Liver (tissue), 9 donors: ENCODE results near the gene PTPN9. TPM values are rescaled to one million over a fixed set of nuclear protein-coding genes. Genes with fewer than 3 reads are reported as not detected.

ENCODE experiments used
- DNase-seq: peaks from one replicate; pipeline ENCODE4 v3.0.0-alpha.2; 2017; ENCODE audit warnings: low spot score
- H3K27ac ChIP-seq, 2 donors: one replicate each; pipeline ENCODE4 v1.7.0; 2013; ENCODE audit warnings: inconsistent platforms in 2 of 2, low read length in 2 of 2, control low read depth in 1 of 2, low read depth in 1 of 2, mild to moderate bottlenecking in 1 of 2
- H3K27me3 ChIP-seq, 4 donors: one replicate each; pipeline versions ENCODE4 v1.6.1 to v1.7.0; 2013; ENCODE audit warnings: low read length in 3 of 4, inconsistent platforms in 1 of 4, mild to moderate bottlenecking in 1 of 4, moderate library complexity in 1 of 4; ENCODE audit not compliant: control insufficient read depth in 4 of 4, insufficient read depth in 4 of 4
- H3K36me3 ChIP-seq, 4 donors: one replicate each; pipeline versions ENCODE4 v1.6.1 to v1.7.0; 2013; ENCODE audit warnings: low read length in 3 of 4, mild to moderate bottlenecking in 3 of 4, low read depth in 1 of 4, moderate library complexity in 1 of 4; ENCODE audit not compliant: control insufficient read depth in 4 of 4, insufficient read depth in 3 of 4
- H3K4me1 ChIP-seq, 4 donors: one replicate each; pipeline versions ENCODE4 v1.6.1 to v1.7.0; 2013; ENCODE audit warnings: low read length in 3 of 4, mild to moderate bottlenecking in 3 of 4, moderate library complexity in 1 of 4; ENCODE audit not compliant: control insufficient read depth in 4 of 4, insufficient read depth in 4 of 4
- H3K4me3 ChIP-seq, 3 donors: one replicate each; pipeline versions ENCODE4 v1.6.1 to v1.7.0; 2013; ENCODE audit warnings: low read length in 3 of 3, control low read depth in 1 of 3, low read depth in 1 of 3, mild to moderate bottlenecking in 1 of 3
- H3K9ac ChIP-seq, 2 donors: one replicate each; pipeline ENCODE4 v1.7.0; 2013; ENCODE audit warnings: low read length in 2 of 2, mild to moderate bottlenecking in 2 of 2, moderate library complexity in 2 of 2, control low read depth in 1 of 2, low read depth in 1 of 2
- H3K9me3 ChIP-seq, 4 donors: one replicate each; pipeline versions ENCODE4 v1.6.1 to v1.7.0; 2013; ENCODE audit warnings: low read length in 3 of 4; ENCODE audit not compliant: control insufficient read depth in 4 of 4
- ATF3 ChIP-seq: IDR thresholded peaks from 2 replicates; pipeline ENCODE4 v1.6.1; 2016; ENCODE audit warnings: antibody characterized with exemption
- FOXA1 ChIP-seq: IDR thresholded peaks from 2 replicates; pipeline ENCODE4 v1.6.1; 2016; ENCODE audit warnings: antibody characterized with exemption
- FOXA2 ChIP-seq: IDR thresholded peaks from 2 replicates; pipeline ENCODE4 v1.6.1; 2016; ENCODE audit warnings: antibody characterized with exemption
- GABPA ChIP-seq, 2 donors: IDR thresholded peaks in 1 of 2; conservative IDR thresholded peaks in 1 of 2; 2 replicates each; pipeline ENCODE4 v1.6.1; 2016; ENCODE audit warnings: antibody characterized with exemption in 2 of 2, mild to moderate bottlenecking in 1 of 2, moderate library complexity in 1 of 2
- HNF4A ChIP-seq, 2 donors: conservative IDR thresholded peaks; 2 replicates each; pipeline ENCODE4 v1.6.1; 2016; ENCODE audit warnings: antibody characterized with exemption in 2 of 2, mild to moderate bottlenecking in 2 of 2
- JUND ChIP-seq, 2 donors: IDR thresholded peaks; 2 replicates each; pipeline ENCODE4 v1.6.1; 2016; ENCODE audit warnings: antibody characterized with exemption in 2 of 2
- NR2F2 ChIP-seq: IDR thresholded peaks from 2 replicates; pipeline ENCODE4 v1.6.1; 2016; ENCODE audit warnings: antibody characterized with exemption
- RAD21 ChIP-seq, 2 donors: IDR thresholded peaks; 2 replicates each; pipeline ENCODE4 v1.6.1; 2016; ENCODE audit warnings: antibody characterized with exemption in 2 of 2, mild to moderate bottlenecking in 2 of 2
- RXRA ChIP-seq, 2 donors: IDR thresholded peaks; 2 replicates each; pipeline ENCODE4 v1.6.1; 2017 to 2018; ENCODE audit warnings: antibody characterized with exemption in 2 of 2, mild to moderate bottlenecking in 1 of 2
- YY1 ChIP-seq: IDR thresholded peaks from 2 replicates; pipeline ENCODE4 v1.6.1; 2016; ENCODE audit warnings: antibody characterized with exemption, mild to moderate bottlenecking
- ZBTB33 ChIP-seq: IDR thresholded peaks from 2 replicates; pipeline ENCODE4 v1.6.1; 2016; ENCODE audit warnings: antibody characterized with exemption
- WGBS: extraction: QIAGEN DNeasy Blood & Tissue Kit; methylation state at CpG from one replicate; pipeline ENCODE4 v1.1.7; 2013; 5-methylcytosine and 5-hydroxymethylcytosine counted together
- polyA plus RNA-seq, 2 donors: library from polyadenylated mRNA; stranded (reverse) in 1 of 2; unstranded in 1 of 2; fragments of 200-250 nt in 1 of 2; fragments of >200 nt in 1 of 2; fragmentation: Nextera tagmentation in 1 of 2; extraction: Ambion mirVana in 1 of 2; gene quantifications; one replicate each; pipeline versions ENCODE4 v1.2.1 to v1.2.3, GENCODE V29; 2013 to 2015
- total RNA-seq, 2 donors: library from RNA; depleted of rRNA; stranded (reverse); fragments of >200 nt; gene quantifications; one replicate each; pipeline ENCODE4 v1.2.3, GENCODE V29; 2014
- TF ChIP-seq, protein P1 (sequence below): fragments of 150-350 bp; IDR thresholded peaks from 2 replicates; pipeline ENCODE4 v1.5.1; 2017; ENCODE audit warnings: improper control_type of control experiment, low read depth, low read length; ENCODE audit not compliant: missing input control
- TF ChIP-seq, protein P2 (sequence below): IDR thresholded peaks from 2 replicates; pipeline ENCODE4 v1.6.1; 2016; ENCODE audit warnings: antibody characterized with exemption, mild to moderate bottlenecking
- donor health status: healthy.
- donor health status: healthy.
- donor health status: healthy.
- donor health status: healthy.
- donor health status: healthy.

PTPN9 gene
- total and polyA plus RNA-seq, 4 donors = 5.4 to 14.1 (median 7.5) TPM

- Histone ChIP-seq H3K27ac (no peak overlapping the region), H3K4me1 (peaks cover 0 to 2% (median 0%) of the 10 kb centered on the region in 4 donors), H3K36me3 (peaks cover 4 to 21% (median 19%) of the 10 kb centered on the region in 4 donors), H3K9ac (no peak overlapping the region), H3K9me3 (no peaks in the 10 kb centered on the region), H3K4me3 (no peak overlapping the region), H3K27me3 (no peaks in the 10 kb centered on the region)
- 96% methylated on average over 7 of the region's 7 CpGs for WGBS
- no peak for TF ChIP-seq FOXA1
- no peak for TF ChIP-seq YY1
- no peak for TF ChIP-seq FOXA2
- TF ChIP-seq JUND (IDR thresholded peaks at IDR 0.05) = no peak
- TF ChIP-seq GABPA (IDR thresholded peaks at IDR 0.05 in 1 of 2, conservative IDR thresholded peaks at IDR 0.05 in 1 of 2) = no peak
- TF ChIP-seq, protein P1, sequence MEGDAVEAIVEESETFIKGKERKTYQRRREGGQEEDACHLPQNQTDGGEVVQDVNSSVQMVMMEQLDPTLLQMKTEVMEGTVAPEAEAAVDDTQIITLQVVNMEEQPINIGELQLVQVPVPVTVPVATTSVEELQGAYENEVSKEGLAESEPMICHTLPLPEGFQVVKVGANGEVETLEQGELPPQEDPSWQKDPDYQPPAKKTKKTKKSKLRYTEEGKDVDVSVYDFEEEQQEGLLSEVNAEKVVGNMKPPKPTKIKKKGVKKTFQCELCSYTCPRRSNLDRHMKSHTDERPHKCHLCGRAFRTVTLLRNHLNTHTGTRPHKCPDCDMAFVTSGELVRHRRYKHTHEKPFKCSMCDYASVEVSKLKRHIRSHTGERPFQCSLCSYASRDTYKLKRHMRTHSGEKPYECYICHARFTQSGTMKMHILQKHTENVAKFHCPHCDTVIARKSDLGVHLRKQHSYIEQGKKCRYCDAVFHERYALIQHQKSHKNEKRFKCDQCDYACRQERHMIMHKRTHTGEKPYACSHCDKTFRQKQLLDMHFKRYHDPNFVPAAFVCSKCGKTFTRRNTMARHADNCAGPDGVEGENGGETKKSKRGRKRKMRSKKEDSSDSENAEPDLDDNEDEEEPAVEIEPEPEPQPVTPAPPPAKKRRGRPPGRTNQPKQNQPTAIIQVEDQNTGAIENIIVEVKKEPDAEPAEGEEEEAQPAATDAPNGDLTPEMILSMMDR = no peak
- TF ChIP-seq, protein P2, sequence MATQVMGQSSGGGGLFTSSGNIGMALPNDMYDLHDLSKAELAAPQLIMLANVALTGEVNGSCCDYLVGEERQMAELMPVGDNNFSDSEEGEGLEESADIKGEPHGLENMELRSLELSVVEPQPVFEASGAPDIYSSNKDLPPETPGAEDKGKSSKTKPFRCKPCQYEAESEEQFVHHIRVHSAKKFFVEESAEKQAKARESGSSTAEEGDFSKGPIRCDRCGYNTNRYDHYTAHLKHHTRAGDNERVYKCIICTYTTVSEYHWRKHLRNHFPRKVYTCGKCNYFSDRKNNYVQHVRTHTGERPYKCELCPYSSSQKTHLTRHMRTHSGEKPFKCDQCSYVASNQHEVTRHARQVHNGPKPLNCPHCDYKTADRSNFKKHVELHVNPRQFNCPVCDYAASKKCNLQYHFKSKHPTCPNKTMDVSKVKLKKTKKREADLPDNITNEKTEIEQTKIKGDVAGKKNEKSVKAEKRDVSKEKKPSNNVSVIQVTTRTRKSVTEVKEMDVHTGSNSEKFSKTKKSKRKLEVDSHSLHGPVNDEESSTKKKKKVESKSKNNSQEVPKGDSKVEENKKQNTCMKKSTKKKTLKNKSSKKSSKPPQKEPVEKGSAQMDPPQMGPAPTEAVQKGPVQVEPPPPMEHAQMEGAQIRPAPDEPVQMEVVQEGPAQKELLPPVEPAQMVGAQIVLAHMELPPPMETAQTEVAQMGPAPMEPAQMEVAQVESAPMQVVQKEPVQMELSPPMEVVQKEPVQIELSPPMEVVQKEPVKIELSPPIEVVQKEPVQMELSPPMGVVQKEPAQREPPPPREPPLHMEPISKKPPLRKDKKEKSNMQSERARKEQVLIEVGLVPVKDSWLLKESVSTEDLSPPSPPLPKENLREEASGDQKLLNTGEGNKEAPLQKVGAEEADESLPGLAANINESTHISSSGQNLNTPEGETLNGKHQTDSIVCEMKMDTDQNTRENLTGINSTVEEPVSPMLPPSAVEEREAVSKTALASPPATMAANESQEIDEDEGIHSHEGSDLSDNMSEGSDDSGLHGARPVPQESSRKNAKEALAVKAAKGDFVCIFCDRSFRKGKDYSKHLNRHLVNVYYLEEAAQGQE = no peak
- TF ChIP-seq NR2F2 = no peak
- no peak for TF ChIP-seq RAD21 (IDR thresholded peaks at IDR 0.05)
- no peak for TF ChIP-seq ATF3
- TF ChIP-seq RXRA (IDR thresholded peaks at IDR 0.05) = no peak
- no peak for DNase-seq
These were observed 148.9 kb downstream of the PTPN9 start for GRCh38 chr15:75430259-75430658.

DNA sequence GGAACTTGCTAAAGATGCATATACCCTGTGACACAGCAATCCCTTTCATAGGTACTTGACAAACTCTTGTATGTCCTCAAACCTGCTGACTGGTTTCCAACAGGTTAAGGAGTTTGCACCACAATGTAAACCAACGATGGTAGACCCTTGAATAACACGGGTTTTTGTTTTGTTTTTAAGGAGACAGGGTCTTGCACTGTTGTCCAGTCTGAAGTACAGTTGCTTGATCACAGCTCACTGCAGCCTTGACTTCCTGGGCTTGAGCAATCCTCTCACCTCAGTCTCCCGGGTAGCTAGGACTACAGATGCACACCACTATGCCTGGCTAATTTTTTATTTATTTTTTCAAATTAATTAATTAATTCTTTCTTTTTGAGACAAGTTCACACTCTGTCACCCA is 151.0 kb downstream of the PTPN9 start:
- no peak overlapping the region for H3K4me3 ChIP-seq
- H3K9me3 ChIP-seq = no peaks in the 10 kb centered on the region
- no peak for DNase-seq
- H3K27ac ChIP-seq = no peak overlapping the region
- TF ChIP-seq ATF3 (no peak), ZBTB33 (no peak), NR2F2 (no peak), HNF4A (conservative IDR thresholded peaks at IDR 0.05) (no peak)
- H3K9ac ChIP-seq = no peak overlapping the region
- peaks cover 5 to 21% (median 19%) of the 10 kb centered on the region in 4 donors for H3K36me3 ChIP-seq
- no peaks in the 10 kb centered on the region for H3K4me1 ChIP-seq
- no peaks in the 10 kb centered on the region for H3K27me3 ChIP-seq
- 93% methylated on average over 3 of the region's 3 CpGs for WGBS
